ENCODE results near the gene RTEL1.
"Not testable (repeated sequence)": the region's sequence is repeated elsewhere in the genome, so short reads cannot be mapped to it uniquely, and the experiment has no call there.

The RTEL1 gene, protein sequence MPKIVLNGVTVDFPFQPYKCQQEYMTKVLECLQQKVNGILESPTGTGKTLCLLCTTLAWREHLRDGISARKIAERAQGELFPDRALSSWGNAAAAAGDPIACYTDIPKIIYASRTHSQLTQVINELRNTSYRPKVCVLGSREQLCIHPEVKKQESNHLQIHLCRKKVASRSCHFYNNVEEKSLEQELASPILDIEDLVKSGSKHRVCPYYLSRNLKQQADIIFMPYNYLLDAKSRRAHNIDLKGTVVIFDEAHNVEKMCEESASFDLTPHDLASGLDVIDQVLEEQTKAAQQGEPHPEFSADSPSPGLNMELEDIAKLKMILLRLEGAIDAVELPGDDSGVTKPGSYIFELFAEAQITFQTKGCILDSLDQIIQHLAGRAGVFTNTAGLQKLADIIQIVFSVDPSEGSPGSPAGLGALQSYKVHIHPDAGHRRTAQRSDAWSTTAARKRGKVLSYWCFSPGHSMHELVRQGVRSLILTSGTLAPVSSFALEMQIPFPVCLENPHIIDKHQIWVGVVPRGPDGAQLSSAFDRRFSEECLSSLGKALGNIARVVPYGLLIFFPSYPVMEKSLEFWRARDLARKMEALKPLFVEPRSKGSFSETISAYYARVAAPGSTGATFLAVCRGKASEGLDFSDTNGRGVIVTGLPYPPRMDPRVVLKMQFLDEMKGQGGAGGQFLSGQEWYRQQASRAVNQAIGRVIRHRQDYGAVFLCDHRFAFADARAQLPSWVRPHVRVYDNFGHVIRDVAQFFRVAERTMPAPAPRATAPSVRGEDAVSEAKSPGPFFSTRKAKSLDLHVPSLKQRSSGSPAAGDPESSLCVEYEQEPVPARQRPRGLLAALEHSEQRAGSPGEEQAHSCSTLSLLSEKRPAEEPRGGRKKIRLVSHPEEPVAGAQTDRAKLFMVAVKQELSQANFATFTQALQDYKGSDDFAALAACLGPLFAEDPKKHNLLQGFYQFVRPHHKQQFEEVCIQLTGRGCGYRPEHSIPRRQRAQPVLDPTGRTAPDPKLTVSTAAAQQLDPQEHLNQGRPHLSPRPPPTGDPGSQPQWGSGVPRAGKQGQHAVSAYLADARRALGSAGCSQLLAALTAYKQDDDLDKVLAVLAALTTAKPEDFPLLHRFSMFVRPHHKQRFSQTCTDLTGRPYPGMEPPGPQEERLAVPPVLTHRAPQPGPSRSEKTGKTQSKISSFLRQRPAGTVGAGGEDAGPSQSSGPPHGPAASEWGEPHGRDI (N-terminal part only)

DNA sequence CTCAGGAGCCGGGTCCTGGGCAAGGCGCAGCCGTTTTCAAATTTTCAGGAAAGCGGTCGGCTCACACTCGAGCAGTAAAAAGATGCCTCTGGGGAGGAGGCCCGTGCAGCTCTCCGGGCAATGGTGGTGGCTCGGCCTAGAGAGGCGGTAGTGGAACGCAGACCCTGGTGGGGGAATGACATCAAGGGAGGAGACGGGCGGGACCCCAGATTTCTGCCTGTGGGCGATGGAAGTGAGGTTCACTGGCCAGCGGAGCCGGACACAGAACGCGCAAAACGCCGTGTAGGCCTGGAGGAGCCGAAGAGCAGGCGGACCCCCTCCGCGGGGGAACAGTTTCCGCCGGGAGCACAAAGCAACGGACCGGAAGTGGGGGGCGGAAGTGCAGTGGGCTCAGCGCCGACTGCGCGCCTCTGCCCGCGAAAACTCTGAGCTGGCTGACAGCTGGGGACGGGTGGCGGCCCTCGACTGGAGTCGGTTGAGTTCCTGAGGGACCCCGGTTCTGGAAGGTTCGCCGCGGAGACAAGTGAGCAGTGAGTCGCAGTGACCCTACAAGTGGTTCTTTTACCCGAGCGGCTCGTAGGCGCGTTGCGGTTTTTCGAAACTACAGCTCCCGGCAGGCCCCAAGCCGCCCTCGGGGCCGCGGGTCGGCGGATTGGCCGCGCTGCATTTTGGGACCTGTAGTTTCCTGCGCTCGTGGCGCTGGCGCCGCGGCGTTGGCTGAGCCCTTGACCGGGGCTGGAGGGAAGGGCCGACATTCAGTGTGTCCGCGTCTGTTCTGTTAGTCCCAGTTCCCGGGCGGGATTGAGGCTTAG lies at the start of gene RTEL1:
RTEL1 (plus strand) TSS at position 376 of the 812 bp plus-strand sequence. CDS start 1,091 bp downstream, outside the sequence.
- peaks cover 18% of the 10 kb centered on the region for H3K4me1 ChIP-seq (ENCODE audit: control insufficient read depth, insufficient read depth, low read length)

DNA sequence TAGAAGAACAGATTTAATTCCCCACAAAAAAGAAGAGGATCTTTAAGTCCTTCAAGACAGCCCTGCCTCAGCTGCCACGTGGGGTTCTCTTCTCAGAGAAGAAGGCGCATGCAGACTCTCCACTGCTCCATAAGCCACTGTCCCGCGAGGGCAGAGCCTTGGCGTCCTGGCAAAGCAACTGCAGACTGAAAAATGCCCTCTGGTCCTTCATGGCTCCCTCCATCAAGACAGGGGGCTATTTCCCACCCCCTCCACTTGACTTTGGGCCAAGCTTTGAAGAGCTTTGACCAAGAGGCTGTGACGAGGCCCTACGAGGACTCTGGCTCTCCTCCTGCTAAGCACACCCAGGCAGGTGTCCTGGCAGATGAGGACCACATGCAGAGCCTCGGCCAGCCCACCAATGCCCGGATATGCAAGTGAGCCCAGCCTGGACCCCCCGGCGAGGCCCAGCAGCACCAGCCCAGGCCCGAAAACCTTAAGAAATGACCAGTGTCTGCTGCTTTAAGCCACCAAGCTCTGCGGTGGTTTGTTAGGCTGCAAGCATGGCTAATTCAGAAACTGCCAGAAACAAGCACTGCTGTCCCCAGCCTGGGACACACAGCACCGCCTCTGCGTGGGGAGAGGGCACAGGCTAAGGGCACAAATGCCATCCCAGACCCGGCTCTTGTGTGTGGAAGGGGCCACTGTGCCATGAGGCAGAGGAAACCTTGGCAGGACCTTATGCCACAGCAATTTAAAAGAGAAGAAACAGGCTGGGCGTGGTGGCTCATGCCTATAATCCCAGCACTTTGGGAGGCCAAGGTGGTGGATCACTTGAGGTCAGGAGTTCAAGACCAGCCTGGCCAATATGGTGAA lies 47.3 kb upstream of the RTEL1 start:
- Histone ChIP-seq H3K4me1 (ENCODE audit: control insufficient read depth, insufficient read depth, low read length) (no peaks in the 10 kb centered on the region), H3K9ac (ENCODE audit: low read length) (no peak overlapping the region), H3K36me3 (ENCODE audit: control insufficient read depth, insufficient read depth, low read length) (no peaks in the 10 kb centered on the region), H3K27ac (ENCODE audit: low read depth, low read length) (no peak overlapping the region), H3K27me3 (ENCODE audit: control insufficient read depth, insufficient read depth, low read length) (no peaks in the 10 kb centered on the region), H3K4me3 (ENCODE audit: low read length) (no peak overlapping the region)

More for the DNA sequence above, at the start of gene RTEL1:
- Histone ChIP-seq H3K27ac (ENCODE audit: low read depth, low read length) (peak within 1 kb of the TSS; percentile 85), H3K4me3 (ENCODE audit: low read length) (peak within 1 kb of the TSS; percentile 85), H3K9ac (ENCODE audit: low read length) (peak within 1 kb of the TSS; percentile 59), H3K27me3 (ENCODE audit: control insufficient read depth, insufficient read depth, low read length) (peaks cover 2% of the 10 kb centered on the region), H3K36me3 (ENCODE audit: control insufficient read depth, insufficient read depth, low read length) (peaks cover 5% of the 10 kb centered on the region)

DNA sequence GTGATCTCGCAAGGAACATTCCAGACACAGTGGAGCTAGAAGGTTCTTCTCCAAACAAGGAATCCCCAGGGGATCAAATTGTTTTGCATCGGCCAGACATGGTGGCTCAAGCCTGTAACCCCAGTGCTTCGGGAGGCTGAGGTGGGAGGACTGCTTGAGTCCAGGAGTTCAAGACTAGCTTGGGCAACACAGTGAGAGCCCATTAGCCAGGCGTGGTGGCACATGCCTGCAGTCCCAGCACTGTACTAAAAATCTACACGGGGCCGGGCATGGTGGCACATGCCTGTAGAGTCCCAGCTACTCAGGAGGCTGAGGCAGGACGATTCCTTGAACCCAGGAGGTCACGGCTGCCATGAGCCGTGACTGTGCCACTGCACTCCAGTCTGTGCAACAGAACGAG lies 46.5 kb upstream of the RTEL1 start:
- H3K4me1 ChIP-seq (ENCODE audit: control insufficient read depth, insufficient read depth, low read length), result no peaks in the 10 kb centered on the region
- no peaks in the 10 kb centered on the region for H3K27me3 ChIP-seq (ENCODE audit: control insufficient read depth, insufficient read depth, low read length)
- no peak overlapping the region for H3K4me3 ChIP-seq (ENCODE audit: low read length)
- H3K27ac ChIP-seq (ENCODE audit: low read depth, low read length), result no peak overlapping the region
- no peaks in the 10 kb centered on the region for H3K36me3 ChIP-seq (ENCODE audit: control insufficient read depth, insufficient read depth, low read length)
- H3K9ac ChIP-seq (ENCODE audit: low read length), result no peak overlapping the region

DNA sequence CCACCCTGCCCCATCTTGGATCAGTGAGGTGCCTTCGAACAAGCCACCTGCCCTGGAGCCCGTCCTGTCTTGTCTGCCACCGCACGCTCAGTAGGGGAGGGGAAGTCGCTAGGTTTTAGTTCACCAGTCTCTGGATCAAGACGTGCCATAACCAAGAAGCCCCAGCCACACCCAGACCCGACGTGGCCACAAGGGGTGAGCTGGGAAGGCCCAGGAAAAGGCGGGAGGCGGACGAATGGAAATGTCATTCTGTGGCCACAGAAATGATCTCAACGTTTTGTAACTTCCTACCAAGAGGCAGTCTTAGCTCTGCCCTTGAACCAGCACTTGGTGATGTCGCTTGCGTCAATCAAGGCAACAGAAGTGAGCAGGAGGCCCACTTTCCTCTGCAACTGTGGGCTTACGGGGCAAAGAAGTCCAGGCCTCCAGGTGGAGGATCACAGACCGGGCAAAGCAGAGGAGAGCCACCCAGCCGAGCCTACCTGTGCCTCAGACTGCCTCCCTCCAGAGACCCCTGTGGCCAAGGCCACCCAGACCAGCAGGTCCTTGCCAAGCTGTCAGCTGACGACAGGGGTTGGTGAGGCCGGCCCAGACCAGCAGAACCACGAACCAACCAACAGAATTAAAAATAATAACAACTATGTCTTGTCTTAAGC lies 45.7 kb upstream of the RTEL1 start:
- H3K9ac ChIP-seq (ENCODE audit: low read length), result no peak overlapping the region
- no peak overlapping the region for H3K4me3 ChIP-seq (ENCODE audit: low read length)
- no peaks in the 10 kb centered on the region for H3K4me1 ChIP-seq (ENCODE audit: control insufficient read depth, insufficient read depth, low read length)
- H3K27me3 ChIP-seq (ENCODE audit: control insufficient read depth, insufficient read depth, low read length), result no peaks in the 10 kb centered on the region
- peaks cover 4% of the 10 kb centered on the region for H3K36me3 ChIP-seq (ENCODE audit: control insufficient read depth, insufficient read depth, low read length)
- no peak overlapping the region for H3K27ac ChIP-seq (ENCODE audit: low read depth, low read length)

DNA sequence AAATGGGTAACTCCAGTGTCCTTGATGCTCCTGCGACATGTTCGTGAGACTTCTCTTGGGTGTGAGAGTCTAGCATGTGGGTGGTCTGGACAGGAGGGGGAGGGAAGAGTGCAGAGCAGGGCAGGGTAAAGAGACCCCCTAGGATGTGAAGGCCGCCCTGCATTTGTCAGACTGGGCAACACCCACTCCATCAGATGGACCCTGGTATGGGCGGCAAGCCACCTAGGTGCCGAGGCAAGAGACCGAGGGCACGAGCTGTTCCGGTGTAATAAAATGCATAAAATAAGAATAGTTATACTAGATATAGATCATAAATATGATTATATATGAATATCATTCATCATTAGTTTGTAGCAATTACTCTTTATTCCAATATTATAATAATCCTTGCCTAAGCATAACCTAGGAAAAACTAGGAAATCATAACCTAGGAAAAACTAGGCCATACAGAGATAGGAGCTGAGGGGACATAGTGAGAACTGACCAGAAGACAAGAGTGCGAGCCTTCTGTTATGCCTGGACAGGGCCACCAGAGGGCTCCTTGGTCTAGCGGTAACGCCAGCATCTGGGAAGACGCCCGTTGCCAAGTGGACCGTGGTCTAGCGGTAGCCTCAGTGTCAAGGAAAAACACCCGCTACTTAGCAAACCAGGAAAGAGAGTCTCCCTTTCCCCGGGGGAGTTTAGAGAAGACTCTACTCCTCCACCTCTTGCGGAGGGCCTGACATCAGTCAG lies 44.1 kb upstream of the RTEL1 start:
- not testable (repeated sequence) for H3K4me1 ChIP-seq (ENCODE audit: control insufficient read depth, insufficient read depth, low read length); H3K27ac ChIP-seq (ENCODE audit: low read depth, low read length); H3K9ac ChIP-seq (ENCODE audit: low read length); H3K4me3 ChIP-seq (ENCODE audit: low read length); H3K27me3 ChIP-seq (ENCODE audit: control insufficient read depth, insufficient read depth, low read length)
- peaks cover 13% of the 10 kb centered on the region for H3K36me3 ChIP-seq (ENCODE audit: control insufficient read depth, insufficient read depth, low read length)

DNA sequence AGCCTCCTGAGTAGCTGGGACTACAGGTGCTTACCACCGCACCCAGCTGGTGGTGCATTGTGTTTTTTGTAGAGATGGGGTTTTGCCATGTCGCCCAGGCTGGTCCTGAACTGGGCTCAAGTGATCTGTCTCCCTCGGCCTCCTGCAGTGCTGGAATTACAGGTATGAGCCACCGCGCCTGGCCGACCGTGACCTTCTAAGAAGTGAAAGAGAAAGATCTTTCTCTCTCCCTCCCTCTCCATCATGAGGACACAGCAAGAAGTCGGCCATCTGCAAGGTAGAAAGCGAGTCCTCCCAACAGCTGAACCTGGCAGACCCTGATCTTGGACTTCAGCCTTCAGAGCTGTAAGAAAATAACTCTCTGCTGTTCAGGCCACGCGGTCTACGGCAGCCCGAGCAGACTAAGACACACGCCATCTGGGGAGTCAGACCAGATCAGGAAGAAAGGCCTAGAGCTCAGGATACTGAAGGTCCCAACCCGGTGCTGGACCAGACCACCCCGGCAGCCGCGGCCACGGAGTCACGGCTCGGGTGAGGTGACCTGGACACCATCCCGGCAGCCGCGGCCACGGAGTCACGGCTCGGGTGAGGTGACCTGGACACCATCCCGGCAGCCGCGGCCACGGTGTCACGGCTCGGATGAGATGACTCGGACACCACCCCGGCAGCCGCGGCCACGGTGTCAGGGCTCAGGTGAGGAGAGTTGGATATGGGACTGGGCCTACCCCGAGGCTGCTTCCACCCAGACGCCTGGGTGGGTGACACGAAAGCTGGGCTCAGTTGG lies 40.8 kb upstream of the RTEL1 start:
- H3K4me3 ChIP-seq (ENCODE audit: low read length), result no peak overlapping the region
- no peaks in the 10 kb centered on the region for H3K27me3 ChIP-seq (ENCODE audit: control insufficient read depth, insufficient read depth, low read length)
- peaks cover 17% of the 10 kb centered on the region for H3K36me3 ChIP-seq (ENCODE audit: control insufficient read depth, insufficient read depth, low read length)
- no peak overlapping the region for H3K27ac ChIP-seq (ENCODE audit: low read depth, low read length)
- H3K4me1 ChIP-seq (ENCODE audit: control insufficient read depth, insufficient read depth, low read length), result no peaks in the 10 kb centered on the region
- no peak overlapping the region for H3K9ac ChIP-seq (ENCODE audit: low read length)

DNA sequence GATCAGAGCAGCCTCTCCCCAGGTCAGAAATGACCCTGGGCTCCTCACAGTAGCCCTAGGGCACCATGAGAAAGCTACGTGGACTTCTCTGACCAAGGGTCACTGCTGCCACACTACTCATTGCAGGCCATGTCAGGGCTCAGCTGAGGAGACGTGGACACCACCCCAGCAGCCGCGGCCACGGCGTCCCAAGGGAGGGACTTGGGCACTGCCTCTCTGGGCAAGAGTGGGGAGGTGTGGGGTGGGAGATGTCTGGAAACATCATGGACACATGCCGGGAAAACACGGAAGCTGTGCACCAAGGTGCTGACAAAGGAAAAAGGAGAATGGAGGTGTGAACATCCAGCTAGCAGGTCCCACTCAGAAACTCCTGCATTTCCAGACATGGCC lies 40.2 kb upstream of the RTEL1 start:
- no peak overlapping the region for H3K27ac ChIP-seq (ENCODE audit: low read depth, low read length)
- H3K27me3 ChIP-seq (ENCODE audit: control insufficient read depth, insufficient read depth, low read length), result no peaks in the 10 kb centered on the region
- H3K4me3 ChIP-seq (ENCODE audit: low read length), result no peak overlapping the region
- H3K4me1 ChIP-seq (ENCODE audit: control insufficient read depth, insufficient read depth, low read length), result no peaks in the 10 kb centered on the region
- H3K9ac ChIP-seq (ENCODE audit: low read length), result no peak overlapping the region
- H3K36me3 ChIP-seq (ENCODE audit: control insufficient read depth, insufficient read depth, low read length), result peaks cover 17% of the 10 kb centered on the region

DNA sequence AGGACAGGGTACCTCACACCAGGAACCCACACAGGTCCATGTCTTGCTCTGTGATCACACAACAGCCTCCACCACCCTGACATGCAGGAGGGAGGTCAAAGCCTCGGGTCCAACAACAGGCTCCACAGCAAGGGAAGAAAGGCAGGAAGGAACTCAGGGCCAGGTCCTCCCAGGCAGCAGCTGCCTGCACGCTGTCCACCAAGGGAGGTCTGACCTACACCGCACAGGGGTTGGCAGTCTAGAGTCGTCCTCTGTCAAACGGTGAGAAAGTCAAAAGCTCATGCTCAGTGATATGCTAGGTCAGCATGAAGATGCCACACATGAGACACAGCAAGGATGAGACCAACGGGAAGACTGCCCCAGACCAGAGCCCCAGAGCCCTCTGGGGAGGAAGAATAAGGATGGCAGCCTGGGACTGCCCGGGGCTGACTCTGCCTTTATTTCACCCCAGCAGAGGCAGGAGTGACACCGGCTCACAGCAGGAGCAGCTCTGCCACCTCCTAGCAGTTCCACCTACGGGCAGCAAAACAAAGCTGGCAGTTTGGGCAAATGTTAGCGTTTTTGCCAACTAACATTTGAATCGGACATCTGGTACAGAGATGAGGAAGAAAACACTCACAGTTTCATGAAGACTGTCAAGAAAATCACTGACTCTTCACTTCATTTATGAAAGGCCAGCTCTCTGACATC lies 39.7 kb upstream of the RTEL1 start:
- Histone ChIP-seq H3K27ac (ENCODE audit: low read depth, low read length) (no peak overlapping the region), H3K27me3 (ENCODE audit: control insufficient read depth, insufficient read depth, low read length) (no peaks in the 10 kb centered on the region), H3K9ac (ENCODE audit: low read length) (no peak overlapping the region), H3K4me3 (ENCODE audit: low read length) (no peak overlapping the region), H3K36me3 (ENCODE audit: control insufficient read depth, insufficient read depth, low read length) (peaks cover 17% of the 10 kb centered on the region), H3K4me1 (ENCODE audit: control insufficient read depth, insufficient read depth, low read length) (no peaks in the 10 kb centered on the region)

DNA sequence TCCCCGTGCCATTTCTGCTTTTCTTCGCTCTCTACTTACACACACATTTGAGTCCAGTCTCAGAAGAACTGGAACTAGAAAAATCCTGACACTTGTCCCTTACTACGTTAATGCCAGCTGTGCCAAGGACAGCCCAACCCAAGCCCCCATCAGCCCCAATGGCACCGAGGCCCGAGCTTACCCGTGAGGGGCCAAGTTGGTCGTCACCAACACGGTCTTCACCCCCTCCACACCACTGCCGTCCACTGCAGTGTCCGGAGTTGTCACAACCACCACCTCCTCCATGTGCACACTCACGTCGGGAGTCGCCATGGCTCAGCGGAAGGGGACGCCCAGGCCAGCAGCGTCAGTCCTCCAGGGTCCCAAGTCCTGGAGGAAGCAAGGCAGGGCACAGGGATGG lies 39.0 kb upstream of the RTEL1 start:
- Histone ChIP-seq H3K4me3 (ENCODE audit: low read length) (no peak overlapping the region), H3K27ac (ENCODE audit: low read depth, low read length) (no peak overlapping the region), H3K36me3 (ENCODE audit: control insufficient read depth, insufficient read depth, low read length) (peaks cover 17% of the 10 kb centered on the region), H3K9ac (ENCODE audit: low read length) (no peak overlapping the region), H3K27me3 (ENCODE audit: control insufficient read depth, insufficient read depth, low read length) (no peaks in the 10 kb centered on the region), H3K4me1 (ENCODE audit: control insufficient read depth, insufficient read depth, low read length) (no peaks in the 10 kb centered on the region)

Measured in rectal smooth muscle tissue (tissue), 1 donor.